ENCODE results near the gene PDE8A. TPM values are rescaled to one million over a fixed set of nuclear protein-coding genes. Genes with fewer than 3 reads are reported as not detected.
"Not testable (repeated sequence)": the region's sequence is repeated elsewhere in the genome, so short reads cannot be mapped to it uniquely, and the experiment has no call there.

The PDE8A gene
- total and polyA plus RNA-seq, 10 of the 15 experiments (the other 5 are each of a cell fraction or from before 2014, with no cell fraction given): 6.7 to 69.2 (median 27.2) TPM

DNA sequence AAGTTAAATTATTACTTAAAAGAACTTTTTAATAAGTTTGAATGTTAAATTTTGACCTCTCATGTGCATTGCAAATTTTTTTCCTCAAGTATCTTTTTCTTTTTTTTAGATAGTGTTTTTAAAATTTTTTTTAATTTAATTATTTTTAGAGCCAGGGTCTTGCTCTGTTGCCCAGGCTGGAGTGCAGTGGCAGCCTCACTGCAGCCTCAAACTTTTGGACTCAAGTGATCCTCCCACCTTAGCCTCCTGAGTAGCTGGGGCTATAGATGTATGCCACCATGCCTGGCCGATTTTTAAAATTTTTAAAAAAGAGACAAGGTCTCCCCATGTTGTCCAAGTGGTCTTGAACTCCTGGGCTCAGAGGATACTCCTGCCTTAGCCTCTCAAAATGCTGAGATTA, 14.4 kb downstream of the PDE8A start (continued):
- TF ChIP-seq, protein P1, sequence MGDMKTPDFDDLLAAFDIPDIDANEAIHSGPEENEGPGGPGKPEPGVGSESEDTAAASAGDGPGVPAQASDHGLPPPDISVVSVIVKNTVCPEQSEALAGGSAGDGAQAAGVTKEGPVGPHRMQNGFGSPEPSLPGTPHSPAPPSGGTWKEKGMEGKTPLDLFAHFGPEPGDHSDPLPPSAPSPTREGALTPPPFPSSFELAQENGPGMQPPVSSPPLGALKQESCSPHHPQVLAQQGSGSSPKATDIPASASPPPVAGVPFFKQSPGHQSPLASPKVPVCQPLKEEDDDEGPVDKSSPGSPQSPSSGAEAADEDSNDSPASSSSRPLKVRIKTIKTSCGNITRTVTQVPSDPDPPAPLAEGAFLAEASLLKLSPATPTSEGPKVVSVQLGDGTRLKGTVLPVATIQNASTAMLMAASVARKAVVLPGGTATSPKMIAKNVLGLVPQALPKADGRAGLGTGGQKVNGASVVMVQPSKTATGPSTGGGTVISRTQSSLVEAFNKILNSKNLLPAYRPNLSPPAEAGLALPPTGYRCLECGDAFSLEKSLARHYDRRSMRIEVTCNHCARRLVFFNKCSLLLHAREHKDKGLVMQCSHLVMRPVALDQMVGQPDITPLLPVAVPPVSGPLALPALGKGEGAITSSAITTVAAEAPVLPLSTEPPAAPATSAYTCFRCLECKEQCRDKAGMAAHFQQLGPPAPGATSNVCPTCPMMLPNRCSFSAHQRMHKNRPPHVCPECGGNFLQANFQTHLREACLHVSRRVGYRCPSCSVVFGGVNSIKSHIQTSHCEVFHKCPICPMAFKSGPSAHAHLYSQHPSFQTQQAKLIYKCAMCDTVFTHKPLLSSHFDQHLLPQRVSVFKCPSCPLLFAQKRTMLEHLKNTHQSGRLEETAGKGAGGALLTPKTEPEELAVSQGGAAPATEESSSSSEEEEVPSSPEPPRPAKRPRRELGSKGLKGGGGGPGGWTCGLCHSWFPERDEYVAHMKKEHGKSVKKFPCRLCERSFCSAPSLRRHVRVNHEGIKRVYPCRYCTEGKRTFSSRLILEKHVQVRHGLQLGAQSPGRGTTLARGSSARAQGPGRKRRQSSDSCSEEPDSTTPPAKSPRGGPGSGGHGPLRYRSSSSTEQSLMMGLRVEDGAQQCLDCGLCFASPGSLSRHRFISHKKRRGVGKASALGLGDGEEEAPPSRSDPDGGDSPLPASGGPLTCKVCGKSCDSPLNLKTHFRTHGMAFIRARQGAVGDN (IDR thresholded peaks at IDR 0.05): no peak
- TF ChIP-seq, protein P2, sequence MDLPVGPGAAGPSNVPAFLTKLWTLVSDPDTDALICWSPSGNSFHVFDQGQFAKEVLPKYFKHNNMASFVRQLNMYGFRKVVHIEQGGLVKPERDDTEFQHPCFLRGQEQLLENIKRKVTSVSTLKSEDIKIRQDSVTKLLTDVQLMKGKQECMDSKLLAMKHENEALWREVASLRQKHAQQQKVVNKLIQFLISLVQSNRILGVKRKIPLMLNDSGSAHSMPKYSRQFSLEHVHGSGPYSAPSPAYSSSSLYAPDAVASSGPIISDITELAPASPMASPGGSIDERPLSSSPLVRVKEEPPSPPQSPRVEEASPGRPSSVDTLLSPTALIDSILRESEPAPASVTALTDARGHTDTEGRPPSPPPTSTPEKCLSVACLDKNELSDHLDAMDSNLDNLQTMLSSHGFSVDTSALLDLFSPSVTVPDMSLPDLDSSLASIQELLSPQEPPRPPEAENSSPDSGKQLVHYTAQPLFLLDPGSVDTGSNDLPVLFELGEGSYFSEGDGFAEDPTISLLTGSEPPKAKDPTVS (IDR thresholded peaks at IDR 0.05; ENCODE audit: low read depth, low read length): no peak
- TF ChIP-seq CHD1 (IDR thresholded peaks at IDR 0.05; ENCODE audit: low read depth, low read length) (no peak), SMAD5 (IDR thresholded peaks at IDR 0.05; ENCODE audit: low read depth) (no peak), NR2F1 (conservative IDR thresholded peaks at IDR 0.05) (no peak)
- TF ChIP-seq, protein P3, sequence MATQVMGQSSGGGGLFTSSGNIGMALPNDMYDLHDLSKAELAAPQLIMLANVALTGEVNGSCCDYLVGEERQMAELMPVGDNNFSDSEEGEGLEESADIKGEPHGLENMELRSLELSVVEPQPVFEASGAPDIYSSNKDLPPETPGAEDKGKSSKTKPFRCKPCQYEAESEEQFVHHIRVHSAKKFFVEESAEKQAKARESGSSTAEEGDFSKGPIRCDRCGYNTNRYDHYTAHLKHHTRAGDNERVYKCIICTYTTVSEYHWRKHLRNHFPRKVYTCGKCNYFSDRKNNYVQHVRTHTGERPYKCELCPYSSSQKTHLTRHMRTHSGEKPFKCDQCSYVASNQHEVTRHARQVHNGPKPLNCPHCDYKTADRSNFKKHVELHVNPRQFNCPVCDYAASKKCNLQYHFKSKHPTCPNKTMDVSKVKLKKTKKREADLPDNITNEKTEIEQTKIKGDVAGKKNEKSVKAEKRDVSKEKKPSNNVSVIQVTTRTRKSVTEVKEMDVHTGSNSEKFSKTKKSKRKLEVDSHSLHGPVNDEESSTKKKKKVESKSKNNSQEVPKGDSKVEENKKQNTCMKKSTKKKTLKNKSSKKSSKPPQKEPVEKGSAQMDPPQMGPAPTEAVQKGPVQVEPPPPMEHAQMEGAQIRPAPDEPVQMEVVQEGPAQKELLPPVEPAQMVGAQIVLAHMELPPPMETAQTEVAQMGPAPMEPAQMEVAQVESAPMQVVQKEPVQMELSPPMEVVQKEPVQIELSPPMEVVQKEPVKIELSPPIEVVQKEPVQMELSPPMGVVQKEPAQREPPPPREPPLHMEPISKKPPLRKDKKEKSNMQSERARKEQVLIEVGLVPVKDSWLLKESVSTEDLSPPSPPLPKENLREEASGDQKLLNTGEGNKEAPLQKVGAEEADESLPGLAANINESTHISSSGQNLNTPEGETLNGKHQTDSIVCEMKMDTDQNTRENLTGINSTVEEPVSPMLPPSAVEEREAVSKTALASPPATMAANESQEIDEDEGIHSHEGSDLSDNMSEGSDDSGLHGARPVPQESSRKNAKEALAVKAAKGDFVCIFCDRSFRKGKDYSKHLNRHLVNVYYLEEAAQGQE (IDR thresholded peaks at IDR 0.05; ENCODE audit: low read depth, low read length): no peak

DNA sequence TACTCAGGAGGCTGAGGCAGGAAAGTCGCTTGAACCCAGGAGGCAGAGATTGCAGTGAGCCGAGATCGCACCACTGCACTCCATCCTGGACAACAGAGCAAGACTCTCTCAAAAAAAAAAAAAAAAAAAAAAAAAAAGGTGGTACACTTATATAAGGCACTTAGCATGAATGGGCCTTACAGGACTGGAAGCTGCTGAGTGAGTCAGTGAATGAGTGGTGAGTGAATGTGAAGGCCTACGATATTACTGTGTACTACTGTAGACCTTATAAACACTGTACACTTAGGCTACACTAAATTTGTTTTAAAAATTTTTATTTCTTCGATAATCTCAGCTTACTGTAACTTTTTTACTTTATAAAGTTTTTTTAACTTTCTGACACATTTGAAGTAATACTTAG, 15.1 kb downstream of the PDE8A start:
- Histone ChIP-seq H3K79me2 (ENCODE audit: control insufficient read depth, insufficient read depth, low read length) (peaks cover 36% of the 10 kb centered on the region), H3K4me1 (ENCODE audit: control insufficient read depth, insufficient read depth, low read length) (peaks cover 10% of the 10 kb centered on the region)
- H2AFZ ChIP-seq (ENCODE audit: control insufficient read depth, low read depth, low read length); H3K9ac ChIP-seq (ENCODE audit: control insufficient read depth, insufficient read depth, low read length); FAIRE-seq; H3K27ac ChIP-seq (ENCODE audit: control insufficient read depth, insufficient read depth); H3K36me3 ChIP-seq (ENCODE audit: control insufficient read depth in 2 of 2, insufficient read depth in 2 of 2, low read length in 1 of 2); H3K9me3 ChIP-seq (replicated peaks; ENCODE audit: control insufficient read depth, insufficient read depth, low read length); BruUV-seq (replicated peaks); H3K4me3 ChIP-seq; H4K20me1 ChIP-seq (ENCODE audit: control insufficient read depth, insufficient read depth); DNase-seq (ENCODE audit: low read depth, low spot score); ATAC-seq; H3K4me2 ChIP-seq (ENCODE audit: control insufficient read depth, insufficient read depth); in situ Hi-C loops (cut with MboI); H3K27me3 ChIP-seq (replicated peaks in 1 of 2; ENCODE audit: control insufficient read depth in 2 of 2, insufficient read depth in 2 of 2, low read length in 1 of 2); intact Hi-C loops (cut with micrococcal nuclease; ENCODE audit: unreplicated experiment): not testable (repeated sequence)
- CTCF ChIA-PET: interaction anchor here (1.1 to 2.0 kb wide), 4 partner anchors 9 to 47 kb away, joined by 3 to 6 read pairs (median 4); no protein-coding TSS in a partner anchor
- RAD21 ChIA-PET (ENCODE audit: unreplicated experiment): interaction anchor here (1.0 kb wide), 1 partner anchor 10 kb away, joined by 3 read pairs; no protein-coding TSS in a partner anchor
- WGBS (ENCODE audit: insufficient coverage, insufficient replicate concordance, low lambda C conversion rate, missing lambda C conversion rate): 87% methylated on average over 5 of the region's 5 CpGs
- POLR2A ChIA-PET: interaction anchor here (0.6 to 1.6 kb wide), 2 partner anchors 9 to 11 kb away, joined by 3 to 5 read pairs; no protein-coding TSS in a partner anchor
- SMC1A ChIA-PET (ENCODE audit: uncharacterized antibody, unreplicated experiment): interaction anchor here (0.6 to 5.0 kb wide), 5 partner anchors 7 to 704 kb away, joined by 3 to 33 read pairs (median 4); no protein-coding TSS in a partner anchor
